K562 (cell line): Measurements from ENCODE around the gene TMEM185B.

Source experiments
- CREBBP ChIP-seq: IDR thresholded peaks from one replicate; pipeline ENCODE4 v1.6.1; 2012; ENCODE audit warnings: low read depth, mild to moderate bottlenecking, control low read depth, inconsistent platforms, low read length
- EGR1 ChIP-seq: fragments of 450-650 bp; conservative IDR thresholded peaks from 2 replicates; pipeline ENCODE4 v1.6.1; 2017; ENCODE audit warnings: mild to moderate bottlenecking
- GABPA ChIP-seq: fragments of 200-800 bp; sonication (Bioruptor generic); conservative IDR thresholded peaks from 2 replicates; pipeline ENCODE4 v1.6.1; 2016; ENCODE audit warnings: low read depth, missing genetic modification characterization, missing compliant biosample characterization

DNA sequence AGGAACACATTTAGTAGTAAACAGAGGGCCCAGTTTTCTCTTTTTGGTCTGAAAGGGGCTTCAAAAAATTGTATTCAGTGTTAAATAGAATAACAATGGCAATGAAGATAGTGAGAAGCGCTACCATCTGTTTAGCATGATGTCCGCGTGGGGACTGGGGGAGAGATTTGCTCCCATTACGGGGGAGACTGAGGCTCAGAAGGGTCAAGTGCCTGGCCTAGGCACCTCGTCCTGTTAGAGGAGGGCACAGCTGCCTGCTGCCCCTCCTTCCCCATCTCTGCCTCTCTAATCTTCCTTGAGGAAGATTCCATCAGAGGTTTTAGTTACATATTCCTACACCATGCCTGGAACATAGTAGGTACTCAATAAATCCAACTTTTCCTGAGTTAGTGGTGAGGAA lies 10.1 kb upstream of the TMEM185B start:
- TF ChIP-seq CREBBP (no peak), GABPA (no peak), EGR1 (no peak)
